ENCODE data around the gene SNUPN. TPM values are rescaled to one million over a fixed set of nuclear protein-coding genes. Genes with fewer than 3 reads are reported as not detected.

Gene SNUPN
- total RNA-seq, 1 experiment from 2014 or later = 34.6 TPM

DNA sequence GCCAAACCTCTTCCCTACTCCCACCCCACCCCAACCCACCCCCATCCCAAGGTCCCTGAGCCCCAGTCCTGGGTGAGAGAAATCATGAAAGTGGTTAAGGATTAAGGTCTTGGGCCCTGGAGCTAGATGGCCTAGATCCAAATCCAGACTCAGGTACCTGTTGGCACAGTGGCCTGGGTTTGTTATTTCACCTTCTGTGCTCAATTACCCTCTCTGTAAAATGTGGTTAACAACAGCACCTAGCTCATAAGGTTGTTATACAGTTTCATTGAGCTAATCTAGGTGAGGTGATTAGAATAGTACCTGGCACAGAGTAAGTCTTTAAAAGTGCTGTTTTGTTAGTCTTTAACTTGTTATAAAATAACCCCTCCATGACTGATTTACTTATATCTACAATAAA is 6.4 kb upstream of the SNUPN start:
- CTCF ChIA-PET = no interaction called here
- BruUV-seq (replicated peaks) = no TSS peak
- POLR2A ChIA-PET (ENCODE audit: low non-redundant PET) = interaction anchor here (0.7 kb wide), 1 partner anchor 244 kb away, joined by 7 read pairs; no protein-coding TSS in a partner anchor
- no peak overlapping the region for H3K27ac ChIP-seq (ENCODE audit: low read depth, low read length, poor library complexity, severe bottlenecking)
- H3K36me3 ChIP-seq (ENCODE audit: insufficient read depth, low read length, poor library complexity, severe bottlenecking) = no peaks in the 10 kb centered on the region
- intact Hi-C loops (cut with micrococcal nuclease; ENCODE audit: unreplicated experiment) = no loop called here
- TF ChIP-seq, protein P1, sequence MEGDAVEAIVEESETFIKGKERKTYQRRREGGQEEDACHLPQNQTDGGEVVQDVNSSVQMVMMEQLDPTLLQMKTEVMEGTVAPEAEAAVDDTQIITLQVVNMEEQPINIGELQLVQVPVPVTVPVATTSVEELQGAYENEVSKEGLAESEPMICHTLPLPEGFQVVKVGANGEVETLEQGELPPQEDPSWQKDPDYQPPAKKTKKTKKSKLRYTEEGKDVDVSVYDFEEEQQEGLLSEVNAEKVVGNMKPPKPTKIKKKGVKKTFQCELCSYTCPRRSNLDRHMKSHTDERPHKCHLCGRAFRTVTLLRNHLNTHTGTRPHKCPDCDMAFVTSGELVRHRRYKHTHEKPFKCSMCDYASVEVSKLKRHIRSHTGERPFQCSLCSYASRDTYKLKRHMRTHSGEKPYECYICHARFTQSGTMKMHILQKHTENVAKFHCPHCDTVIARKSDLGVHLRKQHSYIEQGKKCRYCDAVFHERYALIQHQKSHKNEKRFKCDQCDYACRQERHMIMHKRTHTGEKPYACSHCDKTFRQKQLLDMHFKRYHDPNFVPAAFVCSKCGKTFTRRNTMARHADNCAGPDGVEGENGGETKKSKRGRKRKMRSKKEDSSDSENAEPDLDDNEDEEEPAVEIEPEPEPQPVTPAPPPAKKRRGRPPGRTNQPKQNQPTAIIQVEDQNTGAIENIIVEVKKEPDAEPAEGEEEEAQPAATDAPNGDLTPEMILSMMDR (conservative IDR thresholded peaks at IDR 0.05; ENCODE audit: low read depth, low read length) = no peak
- TF ChIP-seq EZH2 (IDR thresholded peaks at IDR 0.05; ENCODE audit: borderline replicate concordance, low read depth, low read length, poor library complexity, severe bottlenecking) = no peak
- DNase-seq (ENCODE audit: low spot score) = no peak
- H3K27me3 ChIP-seq (replicated peaks; ENCODE audit: insufficient read depth, low read depth, low read length, poor library complexity) = no peaks in the 10 kb centered on the region
- no peaks in the 10 kb centered on the region for H3K4me1 ChIP-seq (ENCODE audit: insufficient read depth, low read length, poor library complexity, severe bottlenecking)
- H3K9me3 ChIP-seq (ENCODE audit: low read depth, low read length, poor library complexity, severe bottlenecking) = no peaks in the 10 kb centered on the region
- no peak overlapping the region for H3K4me3 ChIP-seq (ENCODE audit: low read depth, low read length, poor library complexity, severe bottlenecking)

DNA sequence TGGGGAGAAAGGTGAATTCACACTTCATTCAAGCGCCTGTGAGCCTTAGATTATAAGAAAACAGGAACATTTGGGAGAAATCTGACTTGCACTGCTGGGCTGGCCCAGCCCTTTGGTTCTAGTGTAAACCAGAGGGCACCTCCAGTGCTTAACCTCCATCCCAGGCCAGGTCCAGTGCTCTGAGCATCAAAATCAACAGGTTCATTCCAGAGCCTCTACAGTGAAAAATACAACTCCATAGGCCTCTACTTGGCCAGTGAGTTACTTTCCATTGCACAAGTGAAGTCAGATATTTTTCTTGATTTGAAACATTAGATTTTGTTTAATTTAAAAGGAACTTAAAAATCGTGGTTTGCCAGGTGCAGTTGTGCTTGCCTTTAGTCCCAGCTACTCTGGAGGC is 3.0 kb downstream of the SNUPN start:
- peaks cover 25% of the 10 kb centered on the region for H3K36me3 ChIP-seq (ENCODE audit: insufficient read depth, low read length, poor library complexity, severe bottlenecking)
- BruUV-seq (replicated peaks) = TSS peak; percentile 14
- peak overlapping the region; percentile 66 for H3K27ac ChIP-seq (ENCODE audit: low read depth, low read length, poor library complexity, severe bottlenecking)
- ChIA-PET POLR2A (ENCODE audit: low non-redundant PET) (no interaction called here), CTCF (no interaction called here)
- intact Hi-C loops (cut with micrococcal nuclease; ENCODE audit: unreplicated experiment) = loop anchor here (10.0 kb wide), 1 partner anchor 118 kb away; no protein-coding TSS in a partner anchor
- no peaks in the 10 kb centered on the region for H3K27me3 ChIP-seq (replicated peaks; ENCODE audit: insufficient read depth, low read depth, low read length, poor library complexity)
- H3K9me3 ChIP-seq (ENCODE audit: low read depth, low read length, poor library complexity, severe bottlenecking) = no peaks in the 10 kb centered on the region
- DNase-seq (ENCODE audit: low spot score) = no peak
- H3K4me3 ChIP-seq (ENCODE audit: low read depth, low read length, poor library complexity, severe bottlenecking) = no peak overlapping the region
- H3K4me1 ChIP-seq (ENCODE audit: insufficient read depth, low read length, poor library complexity, severe bottlenecking) = peaks cover 28% of the 10 kb centered on the region
- TF ChIP-seq EZH2 (IDR thresholded peaks at IDR 0.05; ENCODE audit: borderline replicate concordance, low read depth, low read length, poor library complexity, severe bottlenecking) = no peak
- TF ChIP-seq, protein P1 (conservative IDR thresholded peaks at IDR 0.05; ENCODE audit: low read depth, low read length) = no peak

DNA sequence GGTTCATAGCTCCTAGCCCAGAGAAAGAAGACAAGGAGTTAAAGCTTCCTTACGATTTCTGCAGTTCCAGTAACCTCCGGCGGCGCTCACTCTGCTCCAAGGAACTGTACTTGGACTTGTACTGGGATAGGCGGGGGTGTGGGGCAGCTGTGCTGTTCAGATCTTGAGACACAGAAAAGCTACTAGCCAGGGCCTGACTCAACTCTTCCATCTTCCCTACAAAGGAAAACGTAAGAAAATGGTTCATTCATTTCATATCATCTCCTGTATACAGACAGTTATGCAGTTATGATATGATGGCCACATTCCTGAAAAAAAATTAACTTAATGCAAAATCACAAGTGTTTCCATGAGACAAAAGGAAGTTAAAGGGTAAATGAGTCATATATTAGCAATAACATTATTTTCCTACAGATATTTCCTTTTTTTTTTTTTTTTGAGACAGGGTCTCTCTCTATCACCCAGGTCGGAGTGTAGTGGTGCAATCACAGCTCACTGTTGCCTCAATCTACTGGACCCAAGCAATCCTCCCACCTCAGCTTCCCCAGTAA is 4.6 kb downstream of the SNUPN start:
- H3K9me3 ChIP-seq (ENCODE audit: low read depth, low read length, poor library complexity, severe bottlenecking) = no peaks in the 10 kb centered on the region
- H3K4me1 ChIP-seq (ENCODE audit: insufficient read depth, low read length, poor library complexity, severe bottlenecking) = peaks cover 20% of the 10 kb centered on the region
- H3K27ac ChIP-seq (ENCODE audit: low read depth, low read length, poor library complexity, severe bottlenecking) = peak overlapping the region; percentile 96
- ChIA-PET CTCF (interaction anchor here (0.6 to 1.7 kb wide), 3 partner anchors 17 to 170 kb away, joined by 5 to 14 read pairs (median 14); no protein-coding TSS in a partner anchor), POLR2A (ENCODE audit: low non-redundant PET) (interaction anchor here (0.6 to 0.9 kb wide), 3 partner anchors 14 to 261 kb away, joined by 6 to 14 read pairs (median 6); no protein-coding TSS in a partner anchor)
- H3K4me3 ChIP-seq (ENCODE audit: low read depth, low read length, poor library complexity, severe bottlenecking) = peak overlapping the region; percentile 7
- no TSS peak for BruUV-seq (replicated peaks)
- no peaks in the 10 kb centered on the region for H3K27me3 ChIP-seq (replicated peaks; ENCODE audit: insufficient read depth, low read depth, low read length, poor library complexity)
- DNase-seq (ENCODE audit: low spot score) = peak; percentile 60
- intact Hi-C loops (cut with micrococcal nuclease; ENCODE audit: unreplicated experiment) = loop anchor here (10.0 kb wide), 1 partner anchor 116 kb away; no protein-coding TSS in a partner anchor
- TF ChIP-seq, protein P1 (conservative IDR thresholded peaks at IDR 0.05; ENCODE audit: low read depth, low read length) = no peak
- TF ChIP-seq EZH2 (IDR thresholded peaks at IDR 0.05; ENCODE audit: borderline replicate concordance, low read depth, low read length, poor library complexity, severe bottlenecking) = no peak
- peaks cover 40% of the 10 kb centered on the region for H3K36me3 ChIP-seq (ENCODE audit: insufficient read depth, low read length, poor library complexity, severe bottlenecking)

All from A673 (cell line).